GM12874 (cell line): Measurements from ENCODE around the gene HECTD4.

Source experiments
- CTCF ChIP-seq: IDR thresholded peaks from 2 replicates; pipeline ENCODE4 v1.5.1; 2011; ENCODE audit warnings: low read depth, mild to moderate bottlenecking, control low read depth, low read length, moderate library complexity; ENCODE audit not compliant: insufficient read depth

Gene HECTD4

GRCh38 chr12:112167718-112168525, 214.3 kb downstream of the HECTD4 start:
- TF ChIP-seq CTCF, result no peak

GRCh38 chr12:112167031-112167461, 215.2 kb downstream of the HECTD4 start:
- TF ChIP-seq CTCF, result no peak

DNA sequence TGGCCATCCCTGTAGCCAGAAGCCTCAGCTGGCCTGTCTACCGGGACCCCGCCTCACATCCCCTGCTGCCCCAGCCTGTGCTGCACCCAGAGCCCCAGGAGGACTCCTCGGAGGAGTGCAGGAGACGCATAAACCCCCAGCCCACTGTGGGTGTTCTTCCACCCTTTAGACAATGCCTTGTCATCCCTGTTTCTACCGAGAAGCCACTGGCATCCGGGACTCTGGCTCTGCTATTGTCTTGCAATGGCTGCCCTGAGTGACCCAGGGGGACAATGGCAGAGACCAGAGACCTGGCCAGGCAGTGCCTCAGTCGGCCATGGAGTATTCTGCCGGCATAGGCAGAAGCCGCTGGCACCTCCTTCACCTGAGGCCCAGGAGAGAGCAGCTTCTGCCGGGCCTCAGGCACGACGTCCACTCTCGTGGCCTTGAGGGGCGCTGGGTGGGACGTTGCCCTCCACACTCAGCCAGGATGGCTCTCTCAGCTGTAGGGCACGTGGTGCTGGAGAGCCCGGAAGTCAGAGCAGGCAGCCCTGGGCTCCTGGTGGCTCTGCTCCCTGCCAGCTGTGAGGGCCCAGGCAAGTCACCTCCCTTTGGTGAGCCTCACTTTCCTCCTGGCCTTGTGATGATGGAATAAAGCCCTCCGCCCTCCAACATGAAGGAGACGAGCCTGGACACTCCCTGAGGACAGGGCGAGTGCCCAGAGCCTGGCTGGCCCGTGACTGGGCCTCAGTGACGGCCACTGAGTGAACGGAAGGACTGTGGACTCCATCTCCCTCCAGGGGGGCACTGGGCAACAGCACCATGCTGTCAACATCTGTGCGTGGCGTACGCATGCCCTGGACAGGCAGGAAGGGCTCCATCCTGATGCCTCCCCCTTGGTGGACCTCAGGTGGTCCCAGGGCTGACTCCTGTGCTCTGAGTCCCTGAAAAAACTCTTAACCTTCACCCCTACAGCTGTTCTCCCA, 215.9 kb downstream of the HECTD4 start:
- TF ChIP-seq CTCF, result no peak

GRCh38 chr12:112165624-112166023, 216.6 kb downstream of the HECTD4 start:
- TF ChIP-seq CTCF, result no peak

DNA sequence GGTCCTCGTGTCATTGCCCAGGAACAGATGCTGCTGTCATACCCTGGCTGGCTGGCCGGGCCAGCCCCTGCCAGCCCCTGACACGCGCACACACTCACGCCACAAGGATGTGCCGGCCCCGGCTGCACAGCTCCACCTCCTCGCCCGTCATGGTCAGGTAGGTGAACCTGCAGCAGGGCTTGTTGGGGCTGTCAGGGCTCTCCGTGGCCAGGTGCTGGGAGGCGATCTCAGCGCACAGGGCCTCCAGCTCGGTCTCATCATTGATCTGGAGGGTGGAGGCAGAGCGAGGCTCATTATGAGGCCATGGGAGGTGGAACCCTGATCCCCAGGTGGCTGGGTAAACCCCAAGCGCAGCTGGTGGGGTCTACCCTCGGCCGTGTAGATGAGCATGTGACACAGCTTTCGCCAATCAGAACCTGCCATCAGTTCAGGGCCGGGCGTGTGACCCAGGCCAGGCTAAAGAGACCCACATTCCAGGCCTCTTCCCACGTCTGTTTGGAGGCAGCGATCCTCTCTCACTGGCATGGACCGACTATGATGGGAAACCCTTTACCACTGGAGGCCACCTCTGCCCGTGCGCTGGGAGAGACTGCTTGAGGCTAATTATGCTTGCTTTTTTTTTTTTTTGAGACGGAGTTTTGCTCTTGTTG, 218.1 kb downstream of the HECTD4 start:
- TF ChIP-seq CTCF, result no peak

- no peak for TF ChIP-seq CTCF
These were observed 218.7 kb downstream of the HECTD4 start for GRCh38 chr12:112163471-112163991.
